BLaER1 treated with 17β-estradiol and CSF1 and Interleukin-3, amounts not matched to agents 10 nM and 100 nM (cell line): ENCODE data around the gene TSPAN18.

ENCODE experiments used
- H3K27ac ChIP-seq, 11 experiments: shearing (Covaris generic); formaldehyde crosslinking; 2 replicates each; pipeline ENCODE4 v1.8.1; 2022
- H3K27me3 ChIP-seq, 11 experiments: shearing (Covaris generic); formaldehyde crosslinking; 2 replicates each; pipeline ENCODE4 v1.8.1; 2022
- H3K36me3 ChIP-seq, 11 experiments: shearing (Covaris generic); formaldehyde crosslinking; 2 replicates each; pipeline ENCODE4 v1.8.1; 2022
- H3K4me1 ChIP-seq, 10 experiments: shearing (Covaris generic); formaldehyde crosslinking; 2 replicates each; pipeline ENCODE4 v1.8.1; 2022
- H3K4me2 ChIP-seq, 11 experiments: shearing (Covaris generic); formaldehyde crosslinking; 2 replicates each; pipeline ENCODE4 v1.8.1; 2022
- H3K4me3 ChIP-seq, 10 experiments: shearing (Covaris generic); formaldehyde crosslinking; 2 replicates each; pipeline ENCODE4 v1.8.1; 2022
- H3K9ac ChIP-seq, 11 experiments: shearing (Covaris generic); formaldehyde crosslinking; 2 replicates each; pipeline ENCODE4 v1.8.1; 2022
- H3K9me3 ChIP-seq, 11 experiments: shearing (Covaris generic); formaldehyde crosslinking; replicated peaks in 1 of 11; 2 replicates each; pipeline ENCODE4 v1.8.1; 2022
- H4K20me1 ChIP-seq, 11 experiments: shearing (Covaris generic); formaldehyde crosslinking; 2 replicates each; pipeline ENCODE4 v1.8.1; 2022
- Cebpa-rat ChIP-seq, 11 experiments: shearing (Covaris generic); IDR thresholded peaks; 2 replicates each; pipeline ENCODE4 v1.8.1; 2022

TSPAN18 gene

GRCh38 chr11:44758983-44759382 is 32.2 kb downstream of the TSPAN18 start:
- Histone ChIP-seq H3K4me1 (0 out of 20 replicates have a peak, but pooled peaks cover 0 to 6% (median 0%) of the 10 kb centered on the region in 10 experiments), H3K4me3 (no peak overlapping the region), H3K27ac (no peak overlapping the region), H3K4me2 (no peak overlapping the region), H3K36me3 (no peaks in the 10 kb centered on the region), H4K20me1 (no peaks in the 10 kb centered on the region; a peak in 1 of 22 replicates), H3K9me3 (peaks cover 0 to 24% (median 22%) of the 10 kb centered on the region in 11 experiments; a peak in 21 of 22 replicates), H3K27me3 (no peaks in the 10 kb centered on the region), H3K9ac (no peak overlapping the region)
- TF ChIP-seq Cebpa-rat (IDR thresholded peaks at IDR 0.05): no peak

GRCh38 chr11:44759743-44760476 is 33.1 kb downstream of the TSPAN18 start:
- H3K9ac ChIP-seq: no peak overlapping the region

DNA sequence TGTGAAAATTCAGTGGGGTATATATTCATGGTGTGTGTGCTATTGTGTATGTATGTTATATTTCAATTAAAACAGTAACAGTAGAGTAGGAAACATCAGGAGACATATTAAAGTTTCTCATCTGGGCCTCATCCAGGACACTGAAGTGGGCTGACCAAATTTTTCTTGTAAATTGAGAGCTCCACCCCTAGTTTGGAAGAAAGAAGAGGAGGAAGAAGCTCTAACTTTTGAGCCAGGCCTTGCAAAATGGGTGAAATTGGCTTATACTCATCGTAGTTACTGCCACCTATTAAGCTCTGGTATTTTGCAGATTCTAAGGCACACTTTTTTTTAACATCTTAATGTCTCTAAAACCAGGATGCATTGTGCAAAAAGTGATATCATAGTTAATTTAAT is 33.7 kb downstream of the TSPAN18 start:
- Histone ChIP-seq H4K20me1 (no peaks in the 10 kb centered on the region; a peak in 1 of 22 replicates), H3K4me1 (0 out of 20 replicates have a peak, but pooled peaks cover 0 to 6% (median 0%) of the 10 kb centered on the region in 10 experiments), H3K9ac (no peak overlapping the region), H3K36me3 (no peaks in the 10 kb centered on the region), H3K4me2 (no peak overlapping the region), H3K4me3 (no peak overlapping the region), H3K27ac (no peak overlapping the region), H3K9me3 (peaks cover 0 to 24% (median 22%) of the 10 kb centered on the region in 11 experiments; a peak in 21 of 22 replicates), H3K27me3 (no peaks in the 10 kb centered on the region)
- no peak for TF ChIP-seq Cebpa-rat (IDR thresholded peaks at IDR 0.05)

More at GRCh38 chr11:44759743-44760476, 33.1 kb downstream of the TSPAN18 start:
- Histone ChIP-seq H3K27me3 (no peaks in the 10 kb centered on the region), H3K9me3 (peaks cover 0 to 24% (median 22%) of the 10 kb centered on the region in 11 experiments; a peak in 21 of 22 replicates), H3K4me2 (no peak overlapping the region), H3K27ac (no peak overlapping the region), H3K36me3 (no peaks in the 10 kb centered on the region), H3K4me1 (0 out of 20 replicates have a peak, but pooled peaks cover 0 to 6% (median 0%) of the 10 kb centered on the region in 10 experiments), H4K20me1 (no peaks in the 10 kb centered on the region; a peak in 1 of 22 replicates), H3K4me3 (no peak overlapping the region)
- TF ChIP-seq Cebpa-rat (IDR thresholded peaks at IDR 0.05): no peak

DNA sequence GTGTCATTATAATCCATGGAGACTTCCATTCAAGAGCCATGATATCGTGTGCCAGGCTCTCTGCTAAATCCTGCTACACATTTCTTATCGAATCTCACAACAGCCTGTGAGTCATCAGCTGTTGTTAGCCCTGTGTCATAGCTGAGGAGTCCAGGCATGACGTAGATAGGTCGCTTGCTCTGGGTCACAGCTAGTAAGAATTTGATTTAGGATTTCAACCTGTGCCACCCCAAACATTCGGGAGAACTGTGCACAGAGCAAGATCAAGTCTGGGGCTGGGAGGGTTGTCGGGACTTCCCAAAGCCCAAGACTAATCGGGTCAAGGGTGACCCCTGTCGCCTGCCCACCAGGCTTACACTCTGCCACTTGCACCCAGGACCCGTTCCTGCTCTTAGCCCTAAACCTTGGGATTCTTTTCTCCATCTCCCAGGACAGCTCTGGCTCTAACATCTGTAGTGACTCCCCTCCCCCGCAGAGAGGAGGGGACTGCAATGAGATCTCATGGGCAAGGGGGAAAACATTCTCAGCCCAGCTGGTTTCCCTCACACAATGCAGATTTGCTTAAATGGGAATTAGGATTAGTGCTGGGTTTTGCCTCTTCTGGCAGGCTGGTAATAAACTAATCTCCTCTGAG is 34.3 kb downstream of the TSPAN18 start:
- no peak for TF ChIP-seq Cebpa-rat (IDR thresholded peaks at IDR 0.05)
- H3K4me1 ChIP-seq: peaks cover 0 to 6% (median 2%) of the 10 kb centered on the region in 10 experiments; a peak in 14 of 20 replicates
- H3K36me3 ChIP-seq: no peaks in the 10 kb centered on the region
- H3K4me3 ChIP-seq: no peak overlapping the region
- peaks cover 0 to 24% (median 22%) of the 10 kb centered on the region in 11 experiments; a peak in 21 of 22 replicates for H3K9me3 ChIP-seq
- no peaks in the 10 kb centered on the region; a peak in 1 of 22 replicates for H4K20me1 ChIP-seq
- H3K9ac ChIP-seq: no peak overlapping the region
- H3K4me2 ChIP-seq: no peak overlapping the region
- H3K27me3 ChIP-seq: no peaks in the 10 kb centered on the region
- no peak overlapping the region for H3K27ac ChIP-seq

- no peak for TF ChIP-seq Cebpa-rat (IDR thresholded peaks at IDR 0.05)
- H3K27ac ChIP-seq: no peak overlapping the region
- H3K4me3 ChIP-seq: no peak overlapping the region
- H3K4me1 ChIP-seq: peaks cover 0 to 8% (median 7%) of the 10 kb centered on the region in 10 experiments; a peak in 15 of 20 replicates
- H3K36me3 ChIP-seq: no peaks in the 10 kb centered on the region
- peaks cover 0 to 24% (median 22%) of the 10 kb centered on the region in 11 experiments; a peak in 21 of 22 replicates for H3K9me3 ChIP-seq
- H3K9ac ChIP-seq: no peak overlapping the region
- no peaks in the 10 kb centered on the region; a peak in 1 of 22 replicates for H4K20me1 ChIP-seq
- no peak overlapping the region for H3K4me2 ChIP-seq
- H3K27me3 ChIP-seq: no peaks in the 10 kb centered on the region
These were observed 34.8 kb downstream of the TSPAN18 start for GRCh38 chr11:44761551-44761961.

DNA sequence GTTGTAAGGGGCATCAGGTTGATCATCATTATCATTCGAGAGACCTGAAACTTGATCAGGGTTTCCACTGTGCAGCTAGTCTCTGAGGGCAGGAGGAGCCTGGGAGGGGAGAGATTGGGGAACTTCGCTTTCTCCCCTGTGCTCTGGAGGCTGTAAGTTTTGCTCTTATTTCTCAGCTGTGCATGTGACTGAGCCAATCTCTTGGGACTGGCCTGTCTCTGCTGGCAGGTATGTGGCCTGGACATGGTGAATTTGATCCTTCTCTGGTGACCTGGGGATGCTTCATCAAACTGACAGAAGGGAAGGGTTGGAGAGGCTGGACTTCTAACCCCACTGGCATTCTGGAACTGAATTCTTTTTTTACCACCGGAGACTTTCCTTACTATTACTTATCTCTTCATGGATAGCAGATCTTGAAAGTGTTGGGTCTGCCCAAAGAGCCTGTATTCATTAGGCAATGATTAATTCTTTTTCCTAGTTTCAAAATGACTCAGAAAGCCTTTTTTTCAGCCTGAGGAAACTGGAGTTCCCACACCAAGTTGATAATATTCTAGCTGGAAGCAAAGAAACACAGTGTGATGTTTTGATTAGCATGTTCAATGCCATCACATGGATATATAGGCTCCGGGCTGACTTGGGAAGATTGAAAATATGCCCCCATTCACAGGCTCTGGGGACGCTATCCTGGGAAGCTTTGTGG is 36.5 kb downstream of the TSPAN18 start:
- Histone ChIP-seq H3K36me3 (no peaks in the 10 kb centered on the region), H3K4me1 (peaks cover 0 to 13% (median 11%) of the 10 kb centered on the region in 10 experiments; a peak in 15 of 20 replicates), H3K9me3 (peaks cover 0 to 14% (median 10%) of the 10 kb centered on the region in 11 experiments; a peak in 20 of 22 replicates), H3K27ac (no peak overlapping the region), H4K20me1 (no peaks in the 10 kb centered on the region; a peak in 1 of 22 replicates), H3K27me3 (no peaks in the 10 kb centered on the region), H3K9ac (no peak overlapping the region), H3K4me2 (no peak overlapping the region; a peak in 1 of 22 replicates), H3K4me3 (no peak overlapping the region)
- no peak for TF ChIP-seq Cebpa-rat (IDR thresholded peaks at IDR 0.05)

DNA sequence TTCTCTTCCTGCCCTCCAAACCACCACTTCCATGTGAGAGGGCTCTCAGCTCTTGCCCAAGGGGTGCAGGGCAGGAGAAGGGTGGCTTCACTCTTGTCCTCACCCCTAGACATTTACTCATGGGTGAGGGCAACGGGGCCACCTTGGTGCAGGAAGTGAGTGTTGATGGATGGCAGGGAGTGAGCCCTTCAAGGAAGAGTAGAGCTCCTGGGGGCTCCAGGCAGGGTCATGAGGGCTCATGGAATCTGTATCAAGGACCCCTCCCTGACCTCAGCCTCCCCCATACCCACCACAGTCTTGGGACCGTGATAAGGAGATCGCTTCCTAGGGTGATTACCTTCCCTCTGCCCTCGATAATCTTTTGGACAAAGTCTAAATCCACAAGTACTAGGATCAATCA is 37.8 kb downstream of the TSPAN18 start:
- no peak overlapping the region for H3K27ac ChIP-seq
- no peak for TF ChIP-seq Cebpa-rat (IDR thresholded peaks at IDR 0.05)
- H3K4me1 ChIP-seq: peaks cover 0 to 13% (median 11%) of the 10 kb centered on the region in 10 experiments; a peak in 15 of 20 replicates
- H4K20me1 ChIP-seq: no peaks in the 10 kb centered on the region; a peak in 1 of 22 replicates
- H3K9ac ChIP-seq: no peak overlapping the region
- H3K36me3 ChIP-seq: no peaks in the 10 kb centered on the region
- no peak overlapping the region for H3K4me3 ChIP-seq
- H3K9me3 ChIP-seq: peaks cover 0 to 12% (median 0%) of the 10 kb centered on the region in 11 experiments; a peak in 1 of 22 replicates
- no peaks in the 10 kb centered on the region for H3K27me3 ChIP-seq
- no peak overlapping the region for H3K4me2 ChIP-seq

DNA sequence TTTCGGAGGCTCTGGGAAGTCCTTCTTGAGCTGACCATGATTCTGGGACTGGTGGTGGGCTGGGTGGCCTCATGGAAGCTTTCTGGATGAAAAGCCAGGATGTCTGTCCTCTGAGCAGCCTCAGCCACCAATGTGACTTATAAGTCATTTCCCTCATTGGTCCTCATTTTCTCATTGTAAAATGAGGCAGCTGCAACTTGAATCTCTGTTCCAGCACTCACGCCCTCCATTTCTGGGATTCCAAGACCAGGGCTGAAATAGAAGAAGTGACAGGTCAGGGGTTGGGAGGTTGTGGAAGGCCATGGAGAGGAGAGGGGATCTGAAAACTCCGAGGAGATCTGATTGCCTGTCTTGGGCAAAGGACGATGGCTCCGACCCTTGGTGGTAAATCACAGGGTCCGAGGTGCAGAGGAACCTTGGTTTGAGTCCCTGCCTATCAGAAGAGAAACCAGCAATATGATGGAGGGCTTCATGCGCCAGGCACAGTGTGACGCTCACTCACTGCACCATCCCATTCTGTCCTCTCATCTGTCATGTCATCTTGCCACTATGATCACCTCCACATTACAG is 38.3 kb downstream of the TSPAN18 start:
- Histone ChIP-seq H3K4me2 (no peak overlapping the region), H3K4me1 (peaks cover 0 to 13% (median 11%) of the 10 kb centered on the region in 10 experiments; a peak in 15 of 20 replicates), H3K27ac (no peak overlapping the region), H3K9me3 (peaks cover 0 to 12% (median 0%) of the 10 kb centered on the region in 11 experiments; a peak in 1 of 22 replicates), H3K36me3 (no peaks in the 10 kb centered on the region), H3K4me3 (no peak overlapping the region), H4K20me1 (no peaks in the 10 kb centered on the region; a peak in 1 of 22 replicates), H3K9ac (no peak overlapping the region), H3K27me3 (no peaks in the 10 kb centered on the region)
- no peak for TF ChIP-seq Cebpa-rat (IDR thresholded peaks at IDR 0.05)
